GM13976 (cell line): ENCODE results near the gene BEAN1.

ENCODE experiments used
- DNase-seq: peaks from one replicate; pipeline ENCODE4 v3.0.0; 2012; ENCODE audit warnings: low spot score
- in situ Hi-C: fragments of 300-500 bp; cut with MboI; formaldehyde crosslinking; loops from one replicate; pipeline ENCODE4 v1.12.0; 2022; ENCODE audit warnings: low sequenced_read_pairs, mixed read lengths, inconsistent platforms; ENCODE audit not compliant: unreplicated experiment
- TF ChIP-seq, protein P1 (sequence below): IDR thresholded peaks from 2 replicates; pipeline ENCODE4 v1.5.1; 2012; ENCODE audit warnings: borderline replicate concordance, mild to moderate bottlenecking; ENCODE audit not compliant: insufficient read depth; ENCODE audit errors: extremely low read depth, missing control alignments, control extremely low read depth

BEAN1 gene

GRCh38 chr16:66468321-66468965, 41.3 kb downstream of the BEAN1 start:
- in situ Hi-C loops, result no loop called here
- no peak for DNase-seq
- TF ChIP-seq, protein P1, sequence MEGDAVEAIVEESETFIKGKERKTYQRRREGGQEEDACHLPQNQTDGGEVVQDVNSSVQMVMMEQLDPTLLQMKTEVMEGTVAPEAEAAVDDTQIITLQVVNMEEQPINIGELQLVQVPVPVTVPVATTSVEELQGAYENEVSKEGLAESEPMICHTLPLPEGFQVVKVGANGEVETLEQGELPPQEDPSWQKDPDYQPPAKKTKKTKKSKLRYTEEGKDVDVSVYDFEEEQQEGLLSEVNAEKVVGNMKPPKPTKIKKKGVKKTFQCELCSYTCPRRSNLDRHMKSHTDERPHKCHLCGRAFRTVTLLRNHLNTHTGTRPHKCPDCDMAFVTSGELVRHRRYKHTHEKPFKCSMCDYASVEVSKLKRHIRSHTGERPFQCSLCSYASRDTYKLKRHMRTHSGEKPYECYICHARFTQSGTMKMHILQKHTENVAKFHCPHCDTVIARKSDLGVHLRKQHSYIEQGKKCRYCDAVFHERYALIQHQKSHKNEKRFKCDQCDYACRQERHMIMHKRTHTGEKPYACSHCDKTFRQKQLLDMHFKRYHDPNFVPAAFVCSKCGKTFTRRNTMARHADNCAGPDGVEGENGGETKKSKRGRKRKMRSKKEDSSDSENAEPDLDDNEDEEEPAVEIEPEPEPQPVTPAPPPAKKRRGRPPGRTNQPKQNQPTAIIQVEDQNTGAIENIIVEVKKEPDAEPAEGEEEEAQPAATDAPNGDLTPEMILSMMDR, result no peak

GRCh38 chr16:66469291-66469946, 42.3 kb downstream of the BEAN1 start:
- in situ Hi-C loops, result no loop called here
- TF ChIP-seq, protein P1, result no peak
- no peak for DNase-seq

DNA sequence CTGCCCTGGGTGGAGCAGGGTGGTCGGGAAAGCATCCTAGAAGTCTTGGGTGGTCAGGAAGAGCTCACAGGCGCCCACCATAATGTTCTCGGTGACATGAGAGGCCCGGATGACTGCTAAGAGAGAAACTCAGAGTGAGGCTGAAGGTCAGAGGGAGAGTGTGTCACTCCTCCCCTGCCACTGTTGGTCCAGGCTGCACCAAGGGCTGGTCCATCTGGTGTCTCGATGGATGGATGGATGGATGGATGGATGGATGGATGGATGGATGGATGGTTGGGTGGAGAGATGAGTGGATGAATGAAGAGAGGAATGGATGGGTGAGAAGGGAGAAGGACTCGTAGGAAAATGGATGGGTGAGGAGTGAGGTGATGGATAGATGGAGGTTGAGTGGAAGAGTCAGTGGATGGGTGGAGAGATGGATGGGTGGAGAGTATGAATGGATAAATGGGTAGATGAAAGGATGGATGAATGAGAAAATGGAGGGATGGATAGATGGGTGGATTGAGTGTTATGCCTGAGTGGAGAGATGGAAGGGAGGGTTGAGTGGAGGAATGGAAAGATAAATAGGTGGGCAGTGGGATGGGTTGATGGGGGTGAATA, 43.0 kb downstream of the BEAN1 start:
- TF ChIP-seq, protein P1, result no peak
- DNase-seq, result no peak
- in situ Hi-C loops, result no loop called here

DNA sequence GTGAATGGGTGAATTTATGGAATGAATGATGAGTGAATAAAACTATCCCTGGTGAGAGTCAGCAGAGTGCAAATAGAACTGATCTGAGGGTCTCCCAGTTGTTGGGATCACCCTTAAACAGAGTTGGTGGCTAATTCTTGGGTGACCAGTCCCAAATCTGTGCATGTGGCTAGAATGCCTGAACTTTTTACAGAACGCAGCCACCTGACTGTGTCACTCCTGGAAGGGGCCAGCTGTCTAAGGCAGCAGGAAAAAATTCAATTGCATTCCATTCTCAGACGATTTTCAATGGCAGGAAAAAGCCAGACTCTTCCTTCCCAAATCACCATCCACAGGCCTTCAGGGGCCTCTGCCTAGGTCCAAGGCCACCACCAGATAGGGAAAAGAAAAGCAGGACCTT, 43.5 kb downstream of the BEAN1 start:
- in situ Hi-C loops, result no loop called here
- no peak for DNase-seq
- TF ChIP-seq, protein P1, result no peak

GRCh38 chr16:66471264-66471663, 44.2 kb downstream of the BEAN1 start:
- in situ Hi-C loops, result no loop called here
- TF ChIP-seq, protein P1, result no peak
- DNase-seq, result no peak

DNA sequence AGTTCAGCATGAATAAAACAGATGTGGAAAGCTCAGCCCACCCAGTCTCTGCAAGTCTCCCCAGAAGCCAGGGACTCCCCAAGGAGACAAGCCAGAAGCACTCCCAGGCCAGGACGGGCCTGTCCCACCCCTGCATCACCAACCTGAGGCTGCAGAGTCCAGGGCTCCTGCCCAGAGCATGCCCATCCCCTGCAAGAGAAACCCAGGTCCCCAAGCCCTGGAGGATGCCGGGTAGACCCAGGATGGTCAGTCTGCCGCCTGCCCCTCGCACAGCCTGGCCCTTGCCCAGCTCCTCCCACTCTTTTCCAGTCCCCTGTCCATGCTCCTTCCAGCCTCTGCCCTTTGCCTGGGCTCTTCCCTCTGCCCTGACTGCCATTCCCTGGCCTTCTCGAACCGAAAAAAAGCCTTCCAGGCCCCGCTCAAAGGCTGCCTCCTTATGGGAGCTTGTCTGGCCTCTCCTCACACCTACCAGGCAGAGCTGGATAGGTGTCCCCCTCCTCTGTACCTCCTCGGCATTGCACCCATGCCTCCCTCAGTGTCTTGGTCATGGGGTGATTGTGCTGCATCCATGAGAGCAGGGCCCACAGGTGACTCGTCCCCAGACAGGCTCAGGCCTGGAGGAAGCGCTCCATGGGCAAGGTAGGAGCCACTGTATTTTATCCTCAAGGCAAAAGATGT, 44.8 kb downstream of the BEAN1 start:
- in situ Hi-C loops, result no loop called here
- DNase-seq, result no peak
- TF ChIP-seq, protein P1, result no peak
